D721Med (cell line): ENCODE results near the gene TGM6.
"Not testable (repeated sequence)": the region's sequence is repeated elsewhere in the genome, so short reads cannot be mapped to it uniquely, and the experiment has no call there.

Experiments used
- DNase-seq: peaks from one replicate; pipeline ENCODE4 v3.0.0; 2011; ENCODE audit warnings: low spot score; ENCODE audit not compliant: insufficient read length
- FAIRE-seq: peaks from 2 replicates; lab custom pipeline; 2011; peaks lifted over from hg19 to GRCh38; lab: Jason Lieb, UNC
- CTCF ChIP-seq: IDR thresholded peaks from 2 replicates; pipeline ENCODE4 v1.5.1; 2012; ENCODE audit warnings: mild to moderate bottlenecking, control low read depth; ENCODE audit not compliant: insufficient read depth; ENCODE audit errors: missing control alignments

Gene TGM6

GRCh38 chr20:2401527-2401926, 20.8 kb downstream of the TGM6 start:
- FAIRE-seq (no peak), DNase-seq (no peak)
- no peak for TF ChIP-seq CTCF

GRCh38 chr20:2402271-2402980, 21.7 kb downstream of the TGM6 start:
- no peak for DNase-seq
- TF ChIP-seq CTCF, result no peak
- FAIRE-seq, result no peak

GRCh38 chr20:2403291-2404052, 22.8 kb downstream of the TGM6 start:
- no peak for FAIRE-seq
- DNase-seq, result no peak
- no peak for TF ChIP-seq CTCF

- no peak for DNase-seq
- no peak for TF ChIP-seq CTCF
- no peak for FAIRE-seq
Observed at GRCh38 chr20:2405693-2406065, 25.0 kb downstream of the TGM6 start.

- FAIRE-seq, DNase-seq: not testable (repeated sequence)
Observed at GRCh38 chr20:2407355-2407754, 26.7 kb downstream of the TGM6 start.

- no peak for TF ChIP-seq CTCF
- FAIRE-seq (no peak), DNase-seq (no peak)
Observed at GRCh38 chr20:2408111-2408510, 27.4 kb downstream of the TGM6 start.

GRCh38 chr20:2416541-2417212, 36.0 kb downstream of the TGM6 start:
- FAIRE-seq, result no peak
- no peak for DNase-seq
- no peak for TF ChIP-seq CTCF
